ENCODE data around the gene DGAT2.

DGAT2 gene

GRCh38 chr11:75802913-75803820 lies 34.6 kb downstream of the DGAT2 start:
- DNase-seq = peak; percentile 65

DNA sequence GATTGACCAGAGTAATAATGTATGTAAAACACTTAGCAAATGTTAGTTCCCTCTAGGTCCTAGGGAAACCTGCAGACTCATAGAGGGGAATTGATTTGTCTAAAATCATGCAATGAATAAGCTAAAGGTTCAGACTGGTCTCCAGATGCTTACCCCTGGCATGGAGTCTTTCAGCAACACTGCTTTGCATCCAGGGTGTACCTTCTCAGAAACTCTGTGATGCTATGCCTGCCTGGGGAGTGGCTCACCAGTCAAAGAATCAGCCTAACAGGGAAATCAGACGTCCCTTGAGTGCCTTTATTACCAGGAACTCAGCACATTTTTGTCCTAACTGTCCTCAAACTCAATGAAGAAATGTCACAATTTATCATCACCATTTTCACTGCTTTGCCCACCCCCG lies 40.5 kb downstream of the DGAT2 start:
- no peak for DNase-seq

DNA sequence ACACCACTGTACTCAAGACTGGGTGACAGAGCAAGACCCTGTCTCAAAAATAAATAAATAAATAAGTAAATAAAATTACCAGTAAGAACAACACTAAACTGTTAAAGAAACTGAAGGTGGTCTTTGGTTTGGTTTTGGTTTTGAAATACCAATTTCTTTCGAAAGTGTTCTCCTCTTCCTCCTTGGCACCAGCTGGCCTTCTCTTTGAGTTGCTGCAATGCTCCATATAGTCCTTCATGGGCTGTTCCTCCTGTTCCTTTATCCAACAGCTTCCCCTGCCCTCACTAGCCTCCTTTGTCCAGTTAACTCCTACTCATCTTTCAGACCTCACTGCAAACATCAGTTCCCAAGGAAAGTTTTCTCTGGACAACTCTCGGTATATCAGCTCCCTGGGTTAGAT lies 41.4 kb downstream of the DGAT2 start:
- DNase-seq = no peak

DNA sequence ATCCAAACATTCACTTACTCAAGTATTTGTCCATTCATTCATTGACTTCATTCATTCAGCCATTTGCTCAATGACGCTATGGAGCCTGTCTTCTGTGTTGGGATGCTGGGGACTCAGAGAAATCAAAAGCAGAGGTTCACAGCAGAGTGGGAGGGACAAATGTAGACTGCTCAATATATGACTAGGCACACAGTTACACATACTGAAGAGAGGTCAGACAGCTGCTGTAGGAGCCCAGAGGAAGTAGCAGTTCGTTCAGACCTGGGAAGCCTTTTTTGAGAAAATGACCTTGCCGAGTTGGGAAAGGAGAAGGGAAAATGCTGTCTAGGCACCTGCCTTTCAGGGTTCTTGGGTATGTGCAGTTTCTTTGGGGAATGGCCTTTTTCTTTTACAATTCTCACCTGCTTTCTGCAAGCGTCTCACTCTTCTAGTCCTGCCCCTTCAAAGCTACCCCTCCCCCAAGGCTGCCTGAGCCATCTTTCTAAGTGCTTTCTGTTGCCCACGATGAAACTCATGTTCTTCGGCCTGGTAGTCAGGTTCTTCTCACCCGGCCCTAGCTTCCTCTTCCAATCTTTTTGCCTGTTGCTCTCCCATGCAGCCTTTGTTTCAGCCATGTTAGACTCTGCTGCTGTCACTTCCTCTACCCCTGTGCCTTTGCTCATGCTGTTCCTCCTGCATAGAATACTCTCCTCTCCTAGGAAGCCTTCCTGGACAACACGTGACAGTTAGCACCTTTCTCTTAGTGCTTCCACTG lies 42.2 kb downstream of the DGAT2 start:
- DNase-seq = no peak

- DNase-seq = no peak
Measured at GRCh38 chr11:75811485-75811884, 42.9 kb downstream of the DGAT2 start.

GRCh38 chr11:75812542-75813040 lies 44.0 kb downstream of the DGAT2 start:
- no peak for DNase-seq

- DNase-seq = no peak
Measured at GRCh38 chr11:75813124-75813523, 44.5 kb downstream of the DGAT2 start.

DNA sequence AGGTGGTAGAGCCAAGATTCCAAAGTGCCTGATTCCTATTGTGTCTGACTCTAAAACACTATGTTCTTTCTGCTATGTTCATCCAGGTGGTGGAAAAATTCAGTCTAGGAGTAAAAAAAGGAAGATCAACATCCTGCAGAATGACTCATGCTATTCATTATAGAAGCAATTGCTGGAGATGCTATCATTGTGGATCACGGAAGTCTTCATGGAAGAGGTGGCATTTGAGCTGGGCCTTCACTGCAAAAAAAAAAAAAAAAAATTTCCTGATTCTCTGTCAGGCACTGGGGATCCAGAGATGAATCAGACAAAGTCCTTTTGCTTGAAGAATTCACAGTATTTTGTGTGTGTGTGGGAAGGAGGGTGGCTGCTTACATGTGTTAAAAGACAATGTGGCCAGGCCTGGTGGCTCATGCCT lies 45.1 kb downstream of the DGAT2 start:
- no peak for DNase-seq

DNA sequence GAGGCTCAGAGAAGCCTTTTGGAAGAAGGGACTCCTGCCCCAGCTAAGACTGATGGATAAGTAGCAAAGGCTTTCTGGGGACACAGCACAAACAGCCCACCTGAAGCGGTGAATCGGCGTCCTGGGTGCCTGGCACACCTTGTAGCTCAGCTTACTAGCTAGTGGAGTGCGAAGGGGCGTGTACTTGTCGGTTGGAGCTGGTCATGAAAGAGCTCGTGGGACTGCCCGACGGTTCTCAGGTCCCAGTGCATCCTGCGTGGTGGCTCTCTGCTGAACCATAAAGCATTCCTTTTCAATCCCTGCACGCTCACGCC lies 45.7 kb downstream of the DGAT2 start:
- DNase-seq = no peak

DNA sequence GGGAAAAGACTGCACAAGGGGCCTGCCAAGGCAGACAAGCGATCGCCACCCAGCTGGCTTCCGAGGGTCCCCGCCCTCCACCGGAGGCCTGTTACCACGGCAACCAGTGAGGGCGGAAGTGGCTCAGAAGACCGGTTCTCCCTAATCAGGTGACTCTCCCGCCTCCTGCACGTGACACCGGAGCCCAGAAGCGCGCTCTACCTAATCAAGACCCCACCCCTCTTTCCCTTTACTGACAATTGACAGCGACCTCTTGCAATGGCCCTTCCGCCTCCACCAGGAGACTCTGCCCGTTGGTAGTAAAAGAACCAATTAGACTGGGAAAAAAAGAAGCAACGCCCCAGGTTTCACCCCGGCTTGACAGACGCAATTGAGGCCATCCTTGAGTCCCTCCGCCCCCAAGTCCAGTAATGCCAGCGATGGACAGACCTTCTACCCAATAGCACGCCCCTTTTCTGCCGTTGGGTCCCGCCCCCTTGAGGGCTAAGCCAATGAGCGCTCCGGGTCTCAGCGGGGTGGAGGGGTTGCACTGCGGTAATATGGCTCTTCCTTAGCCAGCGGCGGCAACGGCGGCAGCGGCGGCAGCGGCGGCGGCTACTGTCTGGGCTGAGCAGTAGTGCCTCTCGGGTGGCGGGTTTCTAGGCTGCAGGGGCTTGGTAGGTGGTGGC lies 46.2 kb downstream of the DGAT2 start, which contains the start of gene UVRAG:
UVRAG (plus strand) TSS at position 534 of the 668 bp plus-strand sequence. CDS start 198 bp downstream, outside the sequence.
- peak; percentile 100 for DNase-seq

DNA sequence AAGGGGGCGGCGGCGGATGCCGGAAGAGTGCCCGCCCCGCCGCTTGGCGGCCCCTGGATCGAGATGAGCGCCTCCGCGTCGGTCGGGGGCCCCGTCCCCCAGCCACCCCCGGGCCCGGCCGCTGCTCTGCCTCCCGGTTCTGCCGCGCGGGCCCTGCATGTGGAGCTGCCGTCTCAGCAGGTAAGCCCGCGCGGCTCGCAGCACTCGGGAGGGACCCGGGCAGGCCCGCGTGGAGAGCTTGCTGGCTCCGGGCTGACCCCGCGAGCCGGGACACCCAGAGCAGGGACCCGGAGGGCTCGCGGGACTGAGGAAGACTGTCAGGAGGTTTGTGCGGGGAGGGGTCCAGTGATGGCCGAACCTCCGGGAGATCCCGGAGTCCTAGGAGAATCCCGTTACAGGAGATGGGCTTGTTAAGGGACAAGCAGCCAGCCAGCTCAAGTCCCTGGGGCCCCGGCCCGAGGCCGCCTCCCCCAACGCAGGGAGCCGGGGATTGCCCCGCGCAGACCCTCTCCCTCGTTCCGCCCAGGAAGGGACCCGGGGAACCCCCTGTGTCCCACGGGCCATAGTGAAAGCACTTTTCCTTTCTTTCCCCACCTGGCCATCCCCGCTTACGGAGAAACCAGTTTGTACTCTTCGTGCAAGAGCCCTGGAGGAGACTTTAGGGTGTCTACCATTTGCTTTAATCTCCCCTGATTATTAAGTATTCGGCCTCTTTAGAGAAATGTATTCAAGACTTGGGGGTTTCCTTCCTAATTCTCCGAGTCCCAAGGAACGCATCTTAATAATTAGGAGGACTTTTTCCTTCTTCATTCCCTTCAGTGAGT lies 47.0 kb downstream of the DGAT2 start:
- DNase-seq = no peak

- peak; percentile 59 for DNase-seq
Measured at GRCh38 chr11:75816561-75817239, 48.1 kb downstream of the DGAT2 start.

- DNase-seq = no peak
Measured at GRCh38 chr11:75820645-75821044, 52.1 kb downstream of the DGAT2 start.

- DNase-seq = no peak
Measured at GRCh38 chr11:75821202-75821601, 52.6 kb downstream of the DGAT2 start.

DNA sequence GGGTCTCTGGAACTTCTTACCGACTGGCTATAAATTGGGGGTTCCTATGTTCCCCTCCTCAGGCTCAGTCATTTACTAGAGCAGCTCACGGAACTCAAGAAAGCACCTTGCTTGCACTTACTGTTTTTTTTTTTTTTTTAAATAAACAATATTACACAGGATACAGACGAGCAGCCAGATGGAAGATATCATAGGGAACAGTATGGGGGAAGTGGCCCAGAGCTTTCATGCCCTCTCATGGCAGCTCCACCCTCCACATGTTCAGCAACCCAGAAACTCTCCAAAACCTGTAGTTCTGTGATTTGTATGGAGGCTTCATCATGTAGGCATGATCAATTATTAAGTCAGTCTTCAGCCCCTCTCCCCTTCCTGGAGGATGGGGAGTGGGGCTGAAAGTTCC lies 54.0 kb downstream of the DGAT2 start:
- DNase-seq = no peak

- no peak for DNase-seq
Measured at GRCh38 chr11:75823415-75823814, 54.8 kb downstream of the DGAT2 start.

- no peak for DNase-seq
Measured at GRCh38 chr11:75823946-75824345, 55.4 kb downstream of the DGAT2 start.

GRCh38 chr11:75826461-75827230 lies 58.1 kb downstream of the DGAT2 start:
- DNase-seq = no peak

DNA sequence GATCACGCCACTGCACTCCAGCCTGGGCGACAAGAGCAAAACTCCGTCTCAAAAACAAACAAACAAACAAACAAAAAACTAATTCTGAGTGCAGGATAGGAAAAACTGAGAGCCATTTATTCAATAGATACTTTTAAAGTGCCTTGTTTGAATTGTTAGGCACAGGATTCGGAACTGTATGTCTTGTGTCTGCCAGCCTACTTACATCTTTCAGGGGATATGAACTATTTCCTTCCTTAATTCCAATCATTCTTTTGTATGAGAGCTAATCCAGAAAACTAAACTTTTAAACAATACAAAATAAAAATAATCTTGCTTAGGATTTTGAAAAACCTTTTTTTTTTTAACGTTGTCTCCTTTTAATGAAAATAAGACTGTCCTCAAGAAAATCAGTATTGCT lies 59.0 kb downstream of the DGAT2 start:
- no peak for DNase-seq

DNA sequence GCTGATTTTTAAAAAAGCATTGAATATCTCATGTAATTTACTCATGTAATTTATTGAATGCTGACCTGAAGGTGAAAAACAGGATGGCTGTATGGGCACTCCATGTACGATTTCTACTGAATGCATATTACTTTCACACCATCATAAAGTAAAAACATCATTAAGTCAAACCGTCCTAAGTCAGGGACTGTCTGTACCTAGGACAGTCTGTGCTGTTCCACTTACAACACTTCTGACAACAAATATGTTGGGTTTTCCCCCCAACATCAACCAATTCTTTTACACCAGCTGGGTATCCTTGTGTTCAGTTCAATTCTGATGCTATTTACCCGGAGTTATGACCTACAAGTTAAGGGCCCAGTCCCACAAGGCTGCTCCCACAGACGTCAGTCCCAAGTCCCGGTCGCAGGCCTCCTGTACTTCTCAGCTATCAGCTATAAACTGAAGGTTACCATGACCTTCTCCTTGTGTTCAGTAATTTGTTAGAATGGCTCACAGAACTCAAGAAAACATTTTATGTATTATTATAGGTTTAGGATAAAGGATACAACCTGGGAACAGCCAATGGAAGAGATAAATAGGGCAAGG lies 63.4 kb downstream of the DGAT2 start:
- DNase-seq = no peak

DNA sequence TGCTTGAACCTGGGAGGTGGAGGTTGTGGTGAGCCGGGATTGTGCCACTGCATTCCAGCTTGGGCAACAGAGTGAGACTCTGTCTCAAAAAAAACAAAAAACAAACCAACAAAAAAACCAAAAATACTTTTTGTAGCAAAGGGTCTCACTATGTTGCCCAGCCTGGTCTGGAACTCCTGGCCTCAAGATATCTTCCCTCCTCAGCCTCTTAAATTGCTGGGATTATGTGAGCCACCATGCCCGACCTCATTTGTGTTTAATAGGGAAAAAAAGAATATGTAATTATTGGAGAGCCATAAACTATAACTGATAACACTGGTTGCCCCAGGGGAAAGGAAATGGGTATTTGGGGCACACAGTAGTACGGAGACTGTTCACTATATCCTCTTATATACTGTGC lies 66.2 kb downstream of the DGAT2 start:
- no peak for DNase-seq

Measured in NCI-H2227 treated with DMSO at 0.1 percent for 48 hours (cell line).